Stimulated activated CD4-positive, alpha-beta T cell treated with anti-CD3 and anti-CD28 coated beads, Interleukin-2, amount 100 ng/mL, for 4 hours (primary cell): Measurements from ENCODE around the gene MARCHF10.

Experiments used
- DNase-seq: peaks from one replicate; pipeline ENCODE4 v3.0.0-alpha.2; 2020; ENCODE audit warnings: low read depth

Gene MARCHF10

DNA sequence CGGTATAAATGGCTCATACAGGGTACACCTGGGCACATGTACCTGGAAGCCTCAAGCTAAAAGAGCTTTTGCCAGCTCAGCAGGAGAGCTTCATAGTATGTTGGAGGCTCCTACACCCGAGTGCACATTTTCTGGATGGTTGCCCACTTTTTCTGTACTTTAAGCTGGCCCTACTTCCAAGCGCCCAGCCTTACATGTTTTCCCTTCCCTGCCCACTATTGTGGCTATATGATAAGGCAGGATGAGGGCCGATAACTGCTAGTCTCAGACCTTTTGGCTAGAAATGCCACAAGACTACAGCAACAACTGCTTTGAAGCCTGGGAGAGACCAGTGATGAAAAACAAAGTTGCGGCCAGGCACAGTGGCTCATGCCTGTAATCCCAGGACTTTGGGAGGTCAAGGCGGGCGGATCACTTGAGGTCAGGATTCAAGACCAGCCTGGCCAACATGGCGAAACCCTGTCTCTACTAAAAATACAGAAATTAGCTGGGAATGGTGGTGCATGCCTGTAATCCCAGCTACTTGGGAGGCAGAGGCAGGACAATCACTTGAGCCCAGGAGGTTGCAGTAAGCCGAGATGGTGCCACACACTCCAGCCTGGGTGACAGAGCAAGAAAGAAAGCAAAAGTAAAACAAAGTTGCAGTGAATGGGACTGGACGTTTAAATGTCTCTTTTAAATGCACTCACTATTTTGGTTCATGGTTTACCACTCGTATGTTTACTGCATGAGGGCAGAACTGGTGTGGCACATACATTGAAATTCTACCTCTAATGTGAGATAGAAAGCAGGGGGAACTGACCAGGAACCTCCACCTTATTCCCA lies 14.2 kb upstream of the MARCHF10 start:
- no peak for DNase-seq

DNA sequence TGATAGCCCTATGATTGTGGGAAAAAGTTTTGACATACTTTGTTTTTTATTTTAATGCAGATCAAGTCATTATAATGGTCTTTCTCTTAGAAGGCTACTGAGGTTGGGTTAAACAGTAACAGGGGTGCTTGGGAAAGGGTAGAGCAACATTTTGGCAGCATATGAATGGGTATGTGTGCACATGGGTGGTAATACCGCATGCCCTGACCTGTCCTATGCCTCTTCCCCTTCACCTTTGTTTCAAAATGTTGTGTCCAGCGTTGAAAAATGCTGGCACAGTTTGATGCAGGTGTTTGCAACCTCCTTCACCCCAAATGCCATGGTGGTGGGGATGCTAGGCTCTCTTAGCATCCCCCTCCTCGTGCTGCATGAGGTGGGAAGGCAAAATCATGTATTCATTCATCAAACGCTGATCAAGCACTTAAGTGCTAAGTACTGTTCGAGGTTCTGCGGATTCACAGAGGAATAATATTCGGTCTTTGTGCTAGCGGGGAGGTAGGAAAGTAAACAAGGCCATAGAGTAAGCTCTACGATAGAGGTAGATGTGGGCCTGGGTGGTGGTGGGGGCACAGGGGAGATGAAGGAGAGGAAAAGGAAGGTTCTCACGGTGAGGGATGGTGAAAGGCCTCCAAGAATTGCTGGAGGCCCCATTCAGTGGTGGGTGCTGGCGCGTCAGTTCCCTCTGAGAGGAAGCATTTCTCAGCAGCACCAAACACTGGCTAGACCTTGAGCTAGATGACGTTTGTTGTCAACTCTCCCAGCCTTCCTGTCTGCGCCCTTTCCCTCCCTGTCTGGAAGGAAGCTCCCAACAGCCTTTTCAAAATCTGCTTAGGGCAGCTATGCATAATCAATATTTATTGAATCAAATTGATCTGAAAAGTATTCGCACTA lies 13.3 kb upstream of the MARCHF10 start:
- no peak for DNase-seq

- no peak for DNase-seq
These were observed 11.6 kb upstream of the MARCHF10 start for GRCh38 chr17:62819511-62820221.

DNA sequence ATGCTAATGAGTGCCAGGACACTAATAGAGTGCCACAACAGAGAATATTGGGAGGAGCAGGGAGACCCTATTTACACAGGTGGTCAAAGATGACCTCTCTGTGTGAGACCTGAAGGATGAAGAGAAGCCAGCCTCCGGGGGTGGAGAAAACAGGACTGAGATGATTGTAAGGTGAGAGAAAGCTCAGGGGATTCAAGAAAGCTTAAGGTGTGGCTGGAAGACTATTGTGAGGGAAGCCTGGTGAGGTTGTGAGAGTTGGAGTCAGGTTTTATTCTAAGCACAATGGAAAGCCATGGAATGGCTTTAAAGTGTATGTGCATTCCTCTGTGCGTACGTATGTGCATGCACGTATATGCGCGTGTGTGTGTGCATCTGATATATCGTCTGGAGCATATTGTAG lies 10.4 kb upstream of the MARCHF10 start:
- no peak for DNase-seq

DNA sequence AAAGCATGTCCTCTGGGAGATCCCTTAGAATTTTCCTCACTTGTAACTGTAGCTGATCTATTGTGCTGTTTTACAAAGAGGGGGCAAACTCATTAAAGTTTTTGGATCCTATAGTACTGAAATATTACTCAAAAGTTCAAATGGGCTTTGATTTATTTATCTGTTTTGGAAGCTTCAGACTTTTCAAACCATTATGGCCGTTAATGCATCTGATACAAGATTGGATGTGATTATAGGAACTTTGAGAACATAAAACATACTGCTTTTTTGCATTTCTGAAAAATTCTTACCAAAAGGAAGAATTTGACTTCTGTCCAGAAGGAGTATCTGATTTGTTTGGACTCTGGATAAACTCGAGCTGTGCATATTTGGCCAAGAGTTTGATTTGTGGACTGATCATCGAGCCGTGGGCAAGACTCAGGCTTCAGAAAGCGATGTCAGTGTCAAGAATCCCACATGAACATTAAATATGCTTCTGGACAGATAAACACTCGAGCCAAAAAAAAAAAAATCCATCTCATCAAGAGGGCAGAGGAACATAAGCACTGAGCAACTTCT lies 8.2 kb upstream of the MARCHF10 start:
- DNase-seq, result no peak

DNA sequence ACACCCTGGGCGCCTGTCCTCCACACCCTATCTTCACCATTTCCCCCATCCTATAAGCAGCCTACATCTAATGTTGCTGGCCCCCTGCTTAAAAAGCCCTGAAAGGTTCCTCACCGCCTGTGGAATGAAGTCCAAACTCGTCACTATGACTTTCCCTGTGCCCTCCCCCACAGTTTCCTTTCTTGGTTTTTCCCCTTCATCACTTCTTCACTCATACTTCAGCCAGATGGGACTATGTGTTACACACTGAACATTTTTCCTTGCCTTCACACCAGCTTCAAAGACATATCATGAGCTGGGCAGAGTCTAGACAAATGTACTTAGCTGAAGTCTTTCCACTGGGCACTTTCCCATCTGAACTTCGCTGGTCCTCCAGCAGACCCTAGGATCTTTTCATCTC lies 1.5 kb upstream of the MARCHF10 start:
- DNase-seq, result no peak

DNA sequence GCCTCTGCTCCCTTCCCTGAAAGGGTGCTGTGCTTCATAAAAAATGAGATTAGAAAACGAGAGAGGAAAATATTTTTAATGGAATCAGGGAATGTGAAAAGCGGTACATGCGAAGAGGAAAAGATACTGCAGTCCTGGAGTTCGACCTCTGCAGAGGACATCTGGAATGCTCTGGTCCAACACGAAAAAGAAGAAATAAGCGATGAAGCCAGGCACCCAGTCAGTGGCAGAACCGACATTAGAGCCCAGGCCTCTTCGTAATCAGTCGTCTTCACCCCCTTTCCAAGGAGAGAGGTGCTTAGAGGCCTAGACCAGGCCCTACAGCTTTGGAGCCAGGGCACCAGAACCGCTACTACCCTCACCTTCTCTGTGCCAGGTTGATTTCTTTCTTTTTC lies 459 bp upstream of the MARCHF10 start:
- no peak for DNase-seq

GRCh38 chr17:62805234-62805633 lies 2.9 kb downstream of the MARCHF10 start:
- no peak for DNase-seq

GRCh38 chr17:62804822-62805221 lies 3.3 kb downstream of the MARCHF10 start:
- DNase-seq, result no peak

DNA sequence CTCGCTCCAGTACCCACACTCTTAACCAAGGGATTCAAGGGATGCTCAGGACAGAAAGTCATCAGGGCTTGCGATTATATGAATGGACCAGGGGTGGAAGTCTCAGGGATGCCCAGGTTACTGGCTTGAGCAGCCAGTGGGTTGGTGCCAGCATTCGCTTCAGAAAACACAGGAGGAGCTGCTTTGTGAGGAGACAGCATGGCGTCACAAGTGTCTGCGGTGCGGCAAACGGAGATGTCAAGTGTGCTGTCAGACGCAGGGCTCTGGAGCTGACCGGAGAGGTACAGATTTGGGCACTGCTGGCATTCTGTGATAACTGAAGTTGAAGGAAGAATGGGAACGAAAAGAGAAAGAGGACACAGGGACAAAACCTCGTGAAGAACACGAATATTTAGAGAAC lies 4.1 kb downstream of the MARCHF10 start:
- DNase-seq, result no peak

GRCh38 chr17:62802561-62803205 lies 5.4 kb downstream of the MARCHF10 start:
- DNase-seq, result no peak

- DNase-seq, result no peak
These were observed 6.5 kb downstream of the MARCHF10 start for GRCh38 chr17:62801553-62802114.

DNA sequence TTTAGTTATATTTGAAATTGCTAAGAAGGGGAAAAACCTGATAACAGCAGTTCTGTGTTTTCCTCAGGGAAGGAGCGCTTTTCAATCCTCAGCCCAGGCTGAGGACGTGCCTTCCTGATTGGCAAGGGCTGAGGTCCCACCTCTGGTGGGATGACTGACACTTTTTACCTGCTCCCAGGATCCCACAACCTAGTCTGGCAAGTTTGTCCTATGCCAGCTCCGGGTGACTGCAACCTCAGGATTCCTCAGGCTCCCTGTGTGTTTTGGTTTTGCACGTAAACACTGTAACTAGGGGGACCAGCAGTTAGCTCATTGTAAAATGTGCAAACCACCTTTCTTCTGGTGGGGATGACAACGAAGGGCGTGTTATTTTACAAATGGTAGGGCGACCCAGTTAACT lies 7.5 kb downstream of the MARCHF10 start:
- DNase-seq, result no peak

DNA sequence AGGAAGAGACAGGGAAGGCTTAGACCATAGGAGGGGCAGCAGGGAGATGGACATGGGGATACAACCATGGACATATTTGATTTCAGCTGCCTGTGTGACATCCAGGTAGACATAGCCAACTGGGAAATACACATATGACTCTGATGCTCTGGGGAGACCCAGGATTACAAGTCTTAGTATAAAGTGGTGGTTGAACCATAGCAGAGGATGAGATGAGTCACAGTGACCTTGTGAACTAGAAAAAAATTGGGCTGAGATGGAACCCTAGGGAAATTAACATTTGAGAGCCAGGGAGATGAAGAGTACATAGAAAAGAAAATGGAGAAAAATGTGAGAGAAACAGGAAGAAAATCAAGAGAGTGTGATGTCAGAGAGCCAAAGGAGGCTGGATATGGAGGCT lies 10.2 kb downstream of the MARCHF10 start:
- DNase-seq, result no peak

DNA sequence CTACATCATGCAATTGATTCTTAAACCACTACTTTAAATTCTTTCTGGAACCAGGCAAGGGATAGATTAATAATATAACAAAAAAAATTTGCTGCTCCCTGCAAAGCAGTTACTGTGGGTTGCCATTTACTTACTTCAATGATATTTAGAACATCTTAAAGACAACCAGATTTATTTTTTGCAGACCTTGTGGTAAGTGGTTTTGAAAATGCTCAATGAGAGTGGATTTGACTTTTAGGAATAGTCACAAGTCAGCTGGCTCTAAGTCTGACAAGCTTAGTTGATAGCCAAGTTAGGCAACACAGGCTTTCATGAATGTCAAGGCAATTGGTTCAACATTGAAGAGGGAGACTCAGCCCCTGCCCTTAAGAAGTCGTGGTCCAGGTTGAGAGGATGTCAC lies 11.8 kb downstream of the MARCHF10 start:
- DNase-seq, result no peak

DNA sequence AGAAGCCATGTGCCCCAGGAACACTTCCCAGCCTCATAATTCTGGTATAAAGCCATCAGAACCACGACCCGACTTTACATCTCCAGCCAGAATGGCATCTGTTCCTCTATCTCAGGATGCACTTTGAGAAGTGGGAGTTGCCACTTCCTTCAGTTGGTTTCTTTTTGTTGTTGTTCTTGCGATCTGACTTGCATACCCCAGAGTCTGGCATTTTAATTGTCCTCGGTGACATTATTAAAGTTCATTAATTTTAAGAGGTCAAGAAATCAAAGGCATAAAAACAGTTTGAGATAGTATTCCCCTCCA lies 13.5 kb downstream of the MARCHF10 start:
- no peak for DNase-seq

DNA sequence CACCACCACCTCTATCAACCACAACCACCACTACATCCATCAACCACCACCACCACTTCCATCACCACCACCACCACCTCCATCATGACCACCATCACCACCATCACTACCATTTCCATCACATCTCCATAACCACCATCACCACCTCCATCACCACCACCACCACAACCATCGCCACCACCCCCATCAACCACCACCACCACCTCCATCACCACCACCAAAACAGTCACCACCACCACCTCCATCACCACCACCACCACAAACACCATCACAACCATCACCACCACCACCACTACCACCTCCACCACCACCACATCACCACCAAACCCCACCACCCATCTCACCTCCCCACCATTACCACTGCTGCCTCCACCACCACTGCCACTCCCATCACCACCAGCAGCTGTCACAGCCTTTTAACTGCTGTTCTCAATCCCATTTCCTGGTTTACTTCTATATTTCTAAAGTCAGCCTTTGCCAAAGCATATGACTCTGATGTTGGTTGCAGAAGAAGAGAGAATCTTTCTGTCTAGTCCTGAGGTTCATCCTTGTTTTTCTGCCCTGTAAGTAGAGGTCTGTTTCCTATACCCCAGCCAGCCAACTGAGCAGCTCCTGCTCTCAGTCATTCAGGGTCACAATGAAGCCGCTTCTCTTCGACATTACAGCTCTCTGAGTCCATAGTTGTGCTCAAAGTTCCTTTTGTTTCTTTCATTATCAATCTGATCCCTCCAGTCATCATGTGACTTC lies 14.0 kb downstream of the MARCHF10 start:
- DNase-seq, result no peak

DNA sequence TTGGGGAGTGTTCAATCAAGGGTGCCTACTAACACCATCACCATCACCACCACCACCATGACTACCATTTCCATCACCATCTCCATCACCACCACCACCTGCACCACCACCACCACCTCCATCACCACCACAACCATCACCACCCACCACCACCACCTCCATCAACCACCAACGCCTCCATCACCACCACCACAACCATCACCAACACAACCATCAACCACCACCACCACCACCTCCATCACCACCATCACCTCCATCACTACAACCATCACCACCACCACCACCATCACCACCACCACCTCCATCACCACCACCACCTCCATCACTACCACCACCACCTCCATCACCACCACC lies 15.7 kb downstream of the MARCHF10 start:
- no peak for DNase-seq

DNA sequence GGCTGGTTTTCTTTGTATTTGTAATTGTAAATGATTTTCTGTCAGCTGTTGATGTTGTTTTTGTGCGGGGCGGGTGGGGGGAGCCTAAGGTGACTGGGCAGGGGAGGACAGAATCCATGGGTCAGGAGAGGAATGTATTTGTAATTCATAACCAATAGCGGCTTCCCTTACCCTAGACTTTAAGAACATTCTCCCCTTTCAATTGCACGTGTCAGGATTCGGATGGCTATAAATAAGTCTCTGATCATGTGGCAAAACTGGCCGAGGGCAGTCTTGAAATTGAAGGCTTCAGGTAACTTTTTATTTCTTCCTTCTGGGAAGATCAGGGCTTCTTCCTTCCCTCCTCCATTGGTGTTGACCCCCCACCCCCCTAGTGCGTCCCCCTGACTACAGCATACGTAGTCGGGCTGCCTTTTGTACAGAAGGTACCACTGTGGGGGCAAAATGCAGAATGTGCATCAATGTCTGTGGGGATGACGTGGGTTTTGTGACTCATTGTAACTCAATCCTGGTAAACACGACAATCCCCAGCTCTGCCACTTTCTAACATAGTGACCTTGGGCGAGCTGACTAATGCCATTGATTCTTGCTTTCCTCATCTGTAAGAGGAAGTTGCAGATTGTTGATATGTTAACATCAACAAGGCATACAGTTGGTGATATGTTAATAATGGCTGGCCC lies 16.2 kb downstream of the MARCHF10 start:
- no peak for DNase-seq

GRCh38 chr17:62791235-62791734 lies 16.8 kb downstream of the MARCHF10 start:
- DNase-seq, result no peak
